ENCODE data around the gene LARGE1. TPM values are rescaled to one million over a fixed set of nuclear protein-coding genes. Genes with fewer than 3 reads are reported as not detected.

LARGE1 gene
- total and polyA plus RNA-seq, 2 of the 4 experiments (the other 2 are of a cell fraction), result 6.2 to 12.4 TPM

- H4K5ac ChIP-seq (ENCODE audit: low read depth, low read length), result no peak overlapping the region
- no peak for TF ChIP-seq SMC3 (IDR thresholded peaks at IDR 0.05; ENCODE audit: low read depth, low read length)
- no peak for TF ChIP-seq RAD21 (IDR thresholded peaks at IDR 0.05; ENCODE audit: low read length)
- no peak for TF ChIP-seq MXI1 (IDR thresholded peaks at IDR 0.05; ENCODE audit: borderline replicate concordance, low read depth, low read length)
- TF ChIP-seq ELK1 (IDR thresholded peaks at IDR 0.05; ENCODE audit: borderline replicate concordance, low read depth, low read length), result no peak
- no peak for TF ChIP-seq CEBPB (IDR thresholded peaks at IDR 0.05; ENCODE audit: low read depth, low read length)
- H3K23ac ChIP-seq (ENCODE audit: low read depth, low read length), result no peak overlapping the region
- no peak overlapping the region for H3K56ac ChIP-seq (ENCODE audit: extremely low read depth, insufficient read depth, low read length)
- H2AFZ ChIP-seq (replicated peaks; ENCODE audit: low read length, poor library complexity), result no peak overlapping the region
- H3K4me3 ChIP-seq (ENCODE audit: insufficient read depth, low read depth, low read length), result no peak overlapping the region
- BruUV-seq (replicated peaks), result no TSS peak
- no peak overlapping the region for H3K27ac ChIP-seq (ENCODE audit: insufficient read depth, low read length)
- H3K9ac ChIP-seq (ENCODE audit: low read depth, low read length), result no peak overlapping the region
- in situ Hi-C loops (cut with MboI; ENCODE audit: low sequenced_read_pairs) (no loop called here), intact Hi-C loops (cut with micrococcal nuclease) (no loop called here), dilution Hi-C loops (cut with HindIII; ENCODE audit: low sequenced_read_pairs, unreplicated experiment) (no loop called here)
- no peaks in the 10 kb centered on the region for H4K20me1 ChIP-seq (ENCODE audit: insufficient read depth, low read length)
- H2BK15ac ChIP-seq (ENCODE audit: low read depth, low read length), result no peak overlapping the region
- no peak overlapping the region for H4K91ac ChIP-seq (ENCODE audit: insufficient read depth, low read depth, low read length)
- no peak overlapping the region for H2BK5ac ChIP-seq (ENCODE audit: low read depth, low read length, poor library complexity, severe bottlenecking)
- 0 out of 2 replicates have a peak, but pooled peaks cover 2% of the 10 kb centered on the region for H3K36me3 ChIP-seq (ENCODE audit: control insufficient read depth, insufficient read depth, low read length)
- no peak overlapping the region for H2AK9ac ChIP-seq (replicated peaks; ENCODE audit: low read depth, low read length, poor library complexity)
- no peak overlapping the region for H2BK20ac ChIP-seq (ENCODE audit: low read depth, low read length)
- no peaks in the 10 kb centered on the region for H3K9me3 ChIP-seq (ENCODE audit: control insufficient read depth, insufficient read depth, low read length)
- H3K9me1 ChIP-seq (ENCODE audit: insufficient read depth, low read length), result no peaks in the 10 kb centered on the region; the same call in 1 of the 2 replicates
- H3K27me3 ChIP-seq (ENCODE audit: control insufficient read depth, insufficient read depth, low read length), result no peaks in the 10 kb centered on the region
- 47% methylated on average over 7 of the region's 11 CpGs; no CpG with 5 or more reads in 1 of the 2 experiments for WGBS, 2 experiments (ENCODE audit: extremely low coverage in 2 of 2, insufficient read length in 1 of 2)
- ChIA-PET CTCF (no interaction called here), POLR2A (ENCODE audit: unreplicated experiment) (no interaction called here)
- ATAC-seq (ENCODE audit: low read depth) (no peak), DNase-seq (no peak)
- H3K4ac ChIP-seq (ENCODE audit: low read depth, low read length), result no peak overlapping the region
- no peak overlapping the region for H2AK5ac ChIP-seq (ENCODE audit: low read depth, low read length)
- no peaks in the 10 kb centered on the region for H3K79me1 ChIP-seq (ENCODE audit: low read depth in 1 of 2, low read length in 2 of 2)
- H3K4me1 ChIP-seq (ENCODE audit: control insufficient read depth, insufficient read depth, low read length), result no peaks in the 10 kb centered on the region
- no peak overlapping the region for H3K4me2 ChIP-seq (ENCODE audit: low read depth, low read length)
- no peak overlapping the region for H3K18ac ChIP-seq (ENCODE audit: low read depth, low read length)
- H4K8ac ChIP-seq (ENCODE audit: low read depth in 2 of 2, low read length in 2 of 2), result no peak overlapping the region
- no peak overlapping the region for H3K14ac ChIP-seq (replicated peaks; ENCODE audit: low read depth, low read length)
- H2BK120ac ChIP-seq (ENCODE audit: low read depth, low read length), result no peak overlapping the region
These were observed 314.6 kb downstream of the LARGE1 start for GRCh38 chr22:33605666-33606065.

Measured in IMR-90 (cell line).